Measurements from ENCODE around the gene SGPP1.
"Not testable (repeated sequence)": the region's sequence is repeated elsewhere in the genome, so short reads cannot be mapped to it uniquely, and the experiment has no call there.

SGPP1 gene

DNA sequence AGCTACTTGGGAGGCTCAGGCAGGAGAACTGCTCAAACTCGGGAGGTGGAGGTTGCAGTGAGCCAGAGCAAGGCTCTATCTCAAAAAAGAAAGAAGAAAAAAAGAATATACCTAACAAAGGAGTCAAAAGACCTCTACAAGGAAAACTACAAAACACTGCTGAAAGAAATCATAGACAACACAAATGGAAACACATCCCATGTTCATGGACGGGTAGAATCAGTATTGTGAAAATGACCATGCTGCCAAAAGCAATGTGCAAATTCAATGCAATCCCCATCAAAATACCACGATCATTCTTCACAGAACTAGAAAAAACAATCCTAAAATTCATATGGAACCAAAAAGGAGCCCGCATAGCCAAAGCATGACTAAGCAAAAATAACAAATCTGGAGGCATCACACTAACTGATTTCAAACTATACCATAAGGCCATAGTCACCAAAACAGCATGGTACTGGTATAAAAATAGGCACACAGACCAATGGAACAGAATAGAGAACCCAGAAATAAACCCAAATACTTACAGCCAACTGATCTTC lies 91.7 kb downstream of the SGPP1 start:
- not testable (repeated sequence) for DNase-seq (ENCODE audit: low read depth in 2 of 2)

Data from stimulated activated CD4-positive, alpha-beta T cell treated with anti-CD3 and anti-CD28 coated beads, Interleukin-1b, Interleukin-23, amount 100 ng/mL, for 1 hour (primary cell).